Loucy (cell line): ENCODE data around the gene RNF43.

Experiments
- H2AFZ ChIP-seq: fragments of 200-600 bp; sonication (generic); 2 replicates; pipeline ENCODE4 v1.6.0; 2016; ENCODE audit warnings: antibody characterized with exemption, mild to moderate bottlenecking, low read length, moderate library complexity
- H3F3A ChIP-seq: fragments of 200-600 bp; 2 replicates; pipeline ENCODE4 v1.6.0; 2016; ENCODE audit warnings: antibody characterized with exemption, low read depth, mild to moderate bottlenecking
- H3K27me3 ChIP-seq: fragments of 200-600 bp; sonication (generic); 2 replicates; pipeline ENCODE4 v1.6.1; 2014; ENCODE audit warnings: low read length, mild to moderate bottlenecking; ENCODE audit not compliant: insufficient read depth, poor library complexity, severe bottlenecking
- H3K36me3 ChIP-seq: fragments of 200-600 bp; sonication (generic); 2 replicates; pipeline ENCODE4 v1.6.1; 2016; ENCODE audit warnings: low read length; ENCODE audit not compliant: insufficient read depth
- H3K4me1 ChIP-seq: fragments of 200-600 bp; sonication (generic); 2 replicates; pipeline ENCODE4 v1.5.1; 2014; ENCODE audit warnings: low read length, mild to moderate bottlenecking; ENCODE audit not compliant: insufficient read depth, poor library complexity, severe bottlenecking
- H3K4me2 ChIP-seq: fragments of 200-600 bp; sonication (generic); 2 replicates; pipeline ENCODE4 v1.6.0; 2014; ENCODE audit warnings: antibody characterized with exemption, low read length, low read depth, mild to moderate bottlenecking; ENCODE audit not compliant: poor library complexity, severe bottlenecking
- H3K4me3 ChIP-seq: fragments of 200-600 bp; sonication (generic); 2 replicates; pipeline ENCODE4 v1.5.1; 2014; ENCODE audit warnings: low read length, mild to moderate bottlenecking, mixed read lengths; ENCODE audit not compliant: poor library complexity, severe bottlenecking
- H3K79me2 ChIP-seq: fragments of 200-600 bp; sonication (generic); 2 replicates; pipeline ENCODE4 v1.6.1; 2014; ENCODE audit warnings: low read length; ENCODE audit not compliant: insufficient read depth
- H3K9ac ChIP-seq: fragments of 200-600 bp; sonication (generic); 2 replicates; pipeline ENCODE4 v1.6.0; 2014; ENCODE audit warnings: mild to moderate bottlenecking, low read depth, low read length, moderate library complexity; ENCODE audit not compliant: poor library complexity, severe bottlenecking
- H3K9me2 ChIP-seq: fragments of 200-600 bp; sonication (generic); replicated peaks from 2 replicates; pipeline ENCODE4 v1.6.1; 2016; ENCODE audit warnings: low read depth, low read length, mixed read lengths
- H3K9me3 ChIP-seq: fragments of 200-600 bp; sonication (generic); 2 replicates; pipeline ENCODE4 v1.6.1; 2014; ENCODE audit warnings: mild to moderate bottlenecking, antibody characterized with exemption, low read length, low read depth; ENCODE audit not compliant: insufficient read depth
- H4K20me1 ChIP-seq: fragments of 200-600 bp; sonication (generic); 2 replicates; pipeline ENCODE4 v1.6.0; 2014; ENCODE audit warnings: antibody characterized with exemption, low read length, mild to moderate bottlenecking; ENCODE audit not compliant: insufficient read depth, poor library complexity, severe bottlenecking
- EZH2phosphoT487 ChIP-seq: fragments of 200-600 bp; IDR thresholded peaks from 2 replicates; pipeline ENCODE4 v1.6.1; 2018; ENCODE audit warnings: antibody characterized with exemption, mild to moderate bottlenecking, moderate library complexity, borderline replicate concordance
- TF ChIP-seq, protein P1 (sequence below): fragments of 200-600 bp; sonication (generic); conservative IDR thresholded peaks from 2 replicates; pipeline ENCODE4 v1.5.1; 2014; ENCODE audit warnings: mild to moderate bottlenecking, antibody characterized with exemption, low read length

The RNF43 gene

DNA sequence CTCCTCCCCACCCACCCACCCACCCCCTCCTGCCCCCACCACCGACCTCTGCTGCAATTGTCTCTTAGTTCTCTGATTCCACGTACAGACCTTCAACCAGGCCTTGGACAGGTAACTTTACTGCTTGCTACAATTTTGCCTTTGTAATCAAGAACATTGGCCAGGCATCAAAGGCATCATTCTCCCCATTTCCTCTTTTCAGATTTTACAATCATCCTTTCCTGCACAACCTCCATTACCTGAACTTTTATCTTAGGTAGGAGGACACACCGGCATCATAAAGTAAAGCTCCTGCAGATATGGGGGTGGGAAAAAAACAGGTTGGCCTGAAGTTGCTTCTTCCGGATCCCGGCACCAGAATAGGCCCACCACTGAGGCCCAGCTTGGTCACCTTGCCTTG lies 39.7 kb downstream of the RNF43 start:
- no peak overlapping the region for H3K9ac ChIP-seq
- no peaks in the 10 kb centered on the region for H3K27me3 ChIP-seq
- TF ChIP-seq, protein P1, sequence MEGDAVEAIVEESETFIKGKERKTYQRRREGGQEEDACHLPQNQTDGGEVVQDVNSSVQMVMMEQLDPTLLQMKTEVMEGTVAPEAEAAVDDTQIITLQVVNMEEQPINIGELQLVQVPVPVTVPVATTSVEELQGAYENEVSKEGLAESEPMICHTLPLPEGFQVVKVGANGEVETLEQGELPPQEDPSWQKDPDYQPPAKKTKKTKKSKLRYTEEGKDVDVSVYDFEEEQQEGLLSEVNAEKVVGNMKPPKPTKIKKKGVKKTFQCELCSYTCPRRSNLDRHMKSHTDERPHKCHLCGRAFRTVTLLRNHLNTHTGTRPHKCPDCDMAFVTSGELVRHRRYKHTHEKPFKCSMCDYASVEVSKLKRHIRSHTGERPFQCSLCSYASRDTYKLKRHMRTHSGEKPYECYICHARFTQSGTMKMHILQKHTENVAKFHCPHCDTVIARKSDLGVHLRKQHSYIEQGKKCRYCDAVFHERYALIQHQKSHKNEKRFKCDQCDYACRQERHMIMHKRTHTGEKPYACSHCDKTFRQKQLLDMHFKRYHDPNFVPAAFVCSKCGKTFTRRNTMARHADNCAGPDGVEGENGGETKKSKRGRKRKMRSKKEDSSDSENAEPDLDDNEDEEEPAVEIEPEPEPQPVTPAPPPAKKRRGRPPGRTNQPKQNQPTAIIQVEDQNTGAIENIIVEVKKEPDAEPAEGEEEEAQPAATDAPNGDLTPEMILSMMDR = no peak
- no peak for TF ChIP-seq EZH2phosphoT487
- H3K9me3 ChIP-seq = no peaks in the 10 kb centered on the region
- no peaks in the 10 kb centered on the region for H3F3A ChIP-seq
- H3K4me2 ChIP-seq = no peak overlapping the region
- no peaks in the 10 kb centered on the region for H4K20me1 ChIP-seq
- H3K36me3 ChIP-seq = no peaks in the 10 kb centered on the region
- H3K79me2 ChIP-seq = peaks cover 93% of the 10 kb centered on the region
- H3K9me2 ChIP-seq = no peaks in the 10 kb centered on the region
- no peak overlapping the region for H2AFZ ChIP-seq
- peaks cover 67% of the 10 kb centered on the region for H3K4me1 ChIP-seq
- H3K4me3 ChIP-seq = no peak overlapping the region

DNA sequence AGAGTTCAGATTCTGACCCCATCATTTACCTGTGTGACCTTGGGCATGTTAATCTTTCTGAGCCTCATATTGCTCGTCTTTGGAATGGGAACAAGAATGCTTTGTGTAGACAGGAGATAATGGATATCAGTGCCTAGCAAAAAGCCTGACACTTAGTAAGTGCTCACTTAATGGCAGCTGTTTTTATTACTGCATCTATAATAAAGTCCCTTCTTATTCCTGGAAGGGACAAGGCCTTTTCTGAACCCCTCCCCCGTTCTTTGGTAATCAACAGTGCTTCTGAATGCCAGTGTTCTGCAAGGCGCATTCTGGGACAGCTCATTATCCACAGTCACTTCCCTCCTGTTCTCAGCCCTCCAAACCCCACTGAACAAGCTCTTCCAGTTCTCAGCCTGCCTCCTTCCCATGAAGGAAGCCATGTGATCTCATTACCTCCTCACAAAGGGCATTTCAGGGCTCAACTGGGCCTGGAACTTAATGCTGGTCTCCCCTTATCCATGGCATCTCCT lies 40.2 kb downstream of the RNF43 start:
- Histone ChIP-seq H3K27me3 (no peaks in the 10 kb centered on the region), H2AFZ (no peak overlapping the region), H3K9me3 (no peaks in the 10 kb centered on the region), H3K36me3 (no peaks in the 10 kb centered on the region), H3K9me2 (no peaks in the 10 kb centered on the region), H4K20me1 (no peaks in the 10 kb centered on the region), H3K79me2 (peaks cover 93% of the 10 kb centered on the region), H3K4me1 (peaks cover 62% of the 10 kb centered on the region), H3K4me2 (no peak overlapping the region), H3K9ac (no peak overlapping the region), H3F3A (no peaks in the 10 kb centered on the region), H3K4me3 (no peak overlapping the region)
- no peak for TF ChIP-seq EZH2phosphoT487
- TF ChIP-seq, protein P1 = no peak

DNA sequence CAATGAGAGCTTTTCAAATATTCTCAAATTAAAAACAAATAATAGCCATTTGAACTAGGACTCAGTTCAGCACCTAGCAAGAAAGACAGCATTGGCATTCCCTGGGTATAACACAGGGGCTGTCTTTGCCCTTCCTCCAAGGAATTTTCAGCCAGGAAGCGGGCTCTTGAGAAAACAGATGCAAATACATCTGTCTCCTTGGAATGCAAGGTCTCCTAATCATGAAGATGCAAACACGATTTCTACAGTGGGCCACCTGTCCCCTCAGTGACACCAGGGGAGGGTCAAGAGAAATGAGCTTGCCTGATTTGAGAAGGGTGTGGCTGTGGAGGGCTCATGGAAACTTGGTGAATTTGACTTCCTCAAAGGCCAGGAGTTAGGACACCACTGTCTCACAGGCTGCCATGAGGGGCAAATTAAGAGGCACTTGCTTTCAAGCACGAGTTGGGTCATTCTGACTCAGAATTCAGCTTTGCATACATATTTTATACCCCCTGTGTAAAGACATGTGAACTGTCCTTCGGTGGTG lies 40.8 kb downstream of the RNF43 start:
- H4K20me1 ChIP-seq = no peaks in the 10 kb centered on the region
- no peak overlapping the region for H3K4me2 ChIP-seq
- no peaks in the 10 kb centered on the region for H3F3A ChIP-seq
- peaks cover 93% of the 10 kb centered on the region for H3K79me2 ChIP-seq
- H3K9ac ChIP-seq = no peak overlapping the region
- H3K27me3 ChIP-seq = no peaks in the 10 kb centered on the region
- H3K36me3 ChIP-seq = no peaks in the 10 kb centered on the region; the same call in 1 of the 2 replicates
- no peaks in the 10 kb centered on the region for H3K9me3 ChIP-seq
- H3K9me2 ChIP-seq = no peaks in the 10 kb centered on the region
- H2AFZ ChIP-seq = no peak overlapping the region
- peaks cover 56% of the 10 kb centered on the region for H3K4me1 ChIP-seq
- no peak for TF ChIP-seq EZH2phosphoT487
- TF ChIP-seq, protein P1 = no peak
- no peak overlapping the region for H3K4me3 ChIP-seq
